Astrocyte of the spinal cord (primary cell): Measurements from ENCODE around the gene PAMR1.

Experiments used
- DNase-seq: peaks from one replicate; pipeline ENCODE4 v3.0.0; 2011; ENCODE audit warnings: low read depth, low spot score
- H3K4me3 ChIP-seq: 2 replicates; pipeline ENCODE4 v1.5.1; 2011; ENCODE audit warnings: low read depth, mild to moderate bottlenecking, low read length, moderate library complexity
- in situ Hi-C: cut with HindIII; loops from 2 replicates; pipeline ENCODE4 v1.10.0; 2017; ENCODE audit warnings: low sequenced_read_pairs
- TF ChIP-seq, protein P1 (sequence below): IDR thresholded peaks from 2 replicates; pipeline ENCODE4 v1.5.1; 2012; ENCODE audit warnings: low read depth, mild to moderate bottlenecking, low read length, inconsistent platforms

Gene PAMR1

DNA sequence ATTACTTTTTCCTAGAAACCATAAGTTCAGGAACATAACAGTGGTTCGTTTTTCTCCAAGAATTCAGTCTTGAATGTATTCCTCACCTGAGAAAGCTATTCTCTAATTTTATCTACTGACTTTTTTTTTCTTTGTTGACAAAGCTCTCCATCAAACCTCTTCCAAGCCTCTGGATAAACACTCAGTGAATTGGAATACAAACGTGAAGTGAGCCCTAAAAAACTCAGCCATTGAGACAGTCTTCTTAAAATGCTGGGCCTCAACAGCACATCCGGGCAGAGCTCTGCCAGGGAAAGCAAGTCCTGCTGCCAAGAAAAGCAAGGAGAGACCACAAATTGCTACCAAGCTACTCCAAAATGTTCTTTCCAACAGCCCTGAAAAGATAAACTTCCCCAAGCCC lies 98.3 kb downstream of the PAMR1 start:
- DNase-seq, result peak; percentile 82
- TF ChIP-seq, protein P1, sequence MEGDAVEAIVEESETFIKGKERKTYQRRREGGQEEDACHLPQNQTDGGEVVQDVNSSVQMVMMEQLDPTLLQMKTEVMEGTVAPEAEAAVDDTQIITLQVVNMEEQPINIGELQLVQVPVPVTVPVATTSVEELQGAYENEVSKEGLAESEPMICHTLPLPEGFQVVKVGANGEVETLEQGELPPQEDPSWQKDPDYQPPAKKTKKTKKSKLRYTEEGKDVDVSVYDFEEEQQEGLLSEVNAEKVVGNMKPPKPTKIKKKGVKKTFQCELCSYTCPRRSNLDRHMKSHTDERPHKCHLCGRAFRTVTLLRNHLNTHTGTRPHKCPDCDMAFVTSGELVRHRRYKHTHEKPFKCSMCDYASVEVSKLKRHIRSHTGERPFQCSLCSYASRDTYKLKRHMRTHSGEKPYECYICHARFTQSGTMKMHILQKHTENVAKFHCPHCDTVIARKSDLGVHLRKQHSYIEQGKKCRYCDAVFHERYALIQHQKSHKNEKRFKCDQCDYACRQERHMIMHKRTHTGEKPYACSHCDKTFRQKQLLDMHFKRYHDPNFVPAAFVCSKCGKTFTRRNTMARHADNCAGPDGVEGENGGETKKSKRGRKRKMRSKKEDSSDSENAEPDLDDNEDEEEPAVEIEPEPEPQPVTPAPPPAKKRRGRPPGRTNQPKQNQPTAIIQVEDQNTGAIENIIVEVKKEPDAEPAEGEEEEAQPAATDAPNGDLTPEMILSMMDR, result no peak
- in situ Hi-C loops, result no loop called here
- H3K4me3 ChIP-seq, result no peak overlapping the region

DNA sequence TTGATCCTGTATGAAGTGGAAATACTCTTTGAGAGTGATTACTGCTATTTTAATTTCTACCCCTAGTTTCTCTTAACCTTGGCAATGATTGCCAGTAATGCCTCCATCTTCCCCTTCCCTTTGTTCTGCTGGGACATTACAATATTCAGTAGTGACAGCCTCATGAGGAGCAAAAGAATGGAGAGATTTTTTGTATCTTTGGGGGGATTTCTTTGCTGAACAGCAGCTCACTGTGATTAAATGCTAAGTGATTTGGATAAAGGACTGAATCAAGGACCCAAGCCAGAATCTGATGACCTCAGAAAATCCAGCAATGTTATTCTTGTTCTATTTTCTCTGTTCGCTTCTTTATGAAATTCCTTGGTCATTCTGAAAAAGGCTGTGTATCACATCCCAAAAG lies 99.1 kb downstream of the PAMR1 start:
- in situ Hi-C loops, result no loop called here

DNA sequence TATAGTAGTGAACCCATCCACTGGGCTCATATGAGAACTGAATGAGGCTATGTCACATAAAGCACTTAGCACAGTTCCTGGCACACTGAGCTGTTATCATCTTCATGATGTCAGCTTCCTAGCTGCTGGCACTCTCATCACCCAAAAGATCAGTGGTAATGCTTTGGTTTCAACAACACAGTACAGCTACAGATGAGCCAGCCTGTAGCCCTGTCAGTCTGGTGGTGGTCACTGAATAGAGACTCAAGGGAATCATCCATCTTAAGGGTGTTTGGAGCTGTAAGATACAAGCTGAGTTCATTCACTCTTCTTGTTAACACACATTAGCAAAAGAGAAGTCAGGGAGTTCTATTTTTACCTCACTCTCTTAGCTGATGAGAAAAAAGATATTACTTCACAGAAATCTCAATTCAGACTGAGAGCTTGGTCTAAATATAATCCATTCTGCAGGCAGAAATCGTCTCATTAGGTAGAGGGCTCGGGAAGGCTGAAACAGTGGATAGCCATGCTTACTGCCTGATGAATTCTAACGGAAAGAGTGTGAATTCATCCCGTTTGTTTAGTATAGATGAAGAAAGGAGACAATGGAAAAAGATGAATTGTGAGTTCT lies 99.7 kb downstream of the PAMR1 start:
- no peak overlapping the region for H3K4me3 ChIP-seq
- TF ChIP-seq, protein P1, result no peak
- no peak for DNase-seq
- in situ Hi-C loops, result no loop called here

More for the DNA sequence above, 99.1 kb downstream of the PAMR1 start:
- DNase-seq, result no peak
- no peak overlapping the region for H3K4me3 ChIP-seq
- TF ChIP-seq, protein P1, result no peak

DNA sequence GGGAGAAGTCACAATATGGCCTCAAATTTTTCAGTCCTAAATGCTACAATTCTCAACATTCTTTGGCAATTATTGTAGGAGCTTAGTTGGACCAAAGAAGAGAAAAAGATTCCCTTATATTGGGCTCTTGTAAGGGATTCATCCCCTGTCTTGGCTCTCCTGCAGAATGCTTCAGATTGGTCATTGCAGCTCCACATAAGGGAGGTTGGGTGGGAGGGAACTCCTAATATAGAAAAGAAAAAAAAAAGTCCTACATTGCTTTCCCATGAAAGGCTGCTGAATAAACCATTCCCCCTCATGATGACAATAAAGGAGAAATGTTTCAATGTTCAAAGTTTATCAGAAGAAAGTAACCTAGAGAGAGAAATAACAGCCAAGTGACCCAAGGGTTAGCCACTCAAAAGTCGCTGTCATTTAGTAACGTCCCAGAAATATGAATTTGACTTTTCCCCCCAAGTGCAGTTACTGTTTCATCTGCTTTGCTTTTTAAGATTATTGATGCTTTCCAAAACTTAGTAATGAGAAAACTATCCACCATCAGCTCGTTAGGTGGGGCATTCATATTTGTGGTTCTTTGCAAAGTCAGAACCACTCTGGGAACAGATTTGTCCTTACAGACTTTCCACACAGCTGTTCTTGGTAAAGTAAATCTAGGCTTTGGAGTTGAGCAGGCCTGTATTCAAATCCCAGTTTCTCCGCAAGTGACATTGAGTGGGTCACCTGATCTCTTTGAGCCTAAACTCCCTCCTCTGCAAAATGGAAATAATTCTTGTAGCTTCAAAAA lies 101.1 kb downstream of the PAMR1 start:
- no peak overlapping the region for H3K4me3 ChIP-seq
- TF ChIP-seq, protein P1, result no peak
- no peak for DNase-seq
- in situ Hi-C loops, result no loop called here

DNA sequence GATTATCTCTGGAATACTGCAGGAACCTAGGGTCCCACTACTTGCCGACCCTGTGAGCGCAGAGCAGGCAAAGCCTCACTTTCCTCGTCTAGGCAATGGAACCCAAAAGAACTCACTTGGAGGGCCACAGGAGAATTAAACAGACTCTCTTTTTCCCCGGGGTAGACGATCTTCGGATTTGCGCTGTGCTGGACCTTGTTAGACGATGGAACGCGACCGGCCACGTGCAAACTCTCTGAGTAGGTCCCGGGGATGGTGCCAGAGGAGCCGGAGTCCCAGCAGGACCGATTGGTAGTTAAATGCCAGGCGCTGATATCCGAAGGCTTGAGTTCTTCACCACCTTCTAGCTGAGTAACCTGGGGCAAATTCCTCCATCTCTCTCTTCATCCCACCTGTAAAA lies 105.0 kb downstream of the PAMR1 start:
- in situ Hi-C loops, result no loop called here

DNA sequence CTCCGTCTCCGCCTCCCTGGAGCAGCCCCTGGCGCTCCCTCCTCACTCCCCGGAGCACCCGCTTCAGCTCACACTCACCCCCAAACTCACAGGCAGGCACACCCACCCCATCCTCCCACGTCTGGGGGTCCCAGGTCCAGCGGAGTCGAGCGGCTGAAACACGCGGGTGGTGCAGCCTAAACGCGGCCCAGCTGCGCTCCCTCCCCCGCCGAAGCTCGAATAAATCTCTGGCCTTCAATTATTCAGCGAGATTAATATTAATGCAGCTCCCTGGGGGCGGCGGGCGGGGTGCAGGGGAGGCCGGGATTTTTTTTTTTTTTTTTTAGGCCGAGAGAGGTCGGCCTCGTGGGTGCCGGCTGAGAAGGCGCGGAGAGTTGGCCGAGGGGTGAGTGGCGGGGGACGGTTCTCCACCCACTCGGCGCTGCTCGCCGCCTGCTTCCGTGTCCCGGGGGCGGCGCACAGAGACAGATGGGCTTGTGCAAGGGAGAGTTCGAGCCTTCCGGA lies 105.5 kb downstream of the PAMR1 start:
- in situ Hi-C loops, result no loop called here
- DNase-seq, result no peak
- H3K4me3 ChIP-seq, result peak overlapping the region; percentile 27
- TF ChIP-seq, protein P1, result no peak

More for the DNA sequence above, 105.0 kb downstream of the PAMR1 start:
- TF ChIP-seq, protein P1, result no peak
- no peak overlapping the region for H3K4me3 ChIP-seq
- DNase-seq, result no peak
